Activated CD8-positive, alpha-beta memory T cell treated with anti-CD3 and anti-CD28 coated beads for 4 hours (primary cell): Measurements from ENCODE around the gene KCTD16.
A peak's percentile ranks its signal among the peaks of the same experiment; 100 is the strongest.

Source experiments
- DNase-seq, 2 donors: peaks; one replicate each; pipeline ENCODE4 v3.0.0-alpha.2; 2020; ENCODE audit warnings: low read depth in 2 of 2

Gene KCTD16

GRCh38 chr5:144166696-144167095 is 4.0 kb upstream of the KCTD16 start:
- no peak for DNase-seq

- no peak for DNase-seq
These were observed 2.7 kb upstream of the KCTD16 start for GRCh38 chr5:144167998-144168397.

DNA sequence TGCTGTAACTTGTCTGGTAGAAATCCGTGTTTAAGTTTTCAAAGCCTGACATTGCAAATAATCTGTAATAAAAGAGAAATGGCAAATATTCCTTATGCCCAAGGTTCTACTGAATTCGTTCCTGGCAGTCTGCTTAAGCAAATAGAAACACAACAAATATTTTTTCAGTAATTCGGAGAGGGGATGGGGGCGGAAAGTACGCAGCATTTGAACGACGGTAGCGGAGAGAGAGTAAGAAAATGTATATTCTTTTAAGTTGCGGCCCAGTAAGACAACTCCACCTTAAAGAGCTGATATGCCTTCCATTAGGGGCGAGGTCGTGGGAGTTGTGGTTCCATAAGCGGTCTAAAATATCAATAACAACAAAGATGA is 783 bp upstream of the KCTD16 start:
- DNase-seq: no peak

DNA sequence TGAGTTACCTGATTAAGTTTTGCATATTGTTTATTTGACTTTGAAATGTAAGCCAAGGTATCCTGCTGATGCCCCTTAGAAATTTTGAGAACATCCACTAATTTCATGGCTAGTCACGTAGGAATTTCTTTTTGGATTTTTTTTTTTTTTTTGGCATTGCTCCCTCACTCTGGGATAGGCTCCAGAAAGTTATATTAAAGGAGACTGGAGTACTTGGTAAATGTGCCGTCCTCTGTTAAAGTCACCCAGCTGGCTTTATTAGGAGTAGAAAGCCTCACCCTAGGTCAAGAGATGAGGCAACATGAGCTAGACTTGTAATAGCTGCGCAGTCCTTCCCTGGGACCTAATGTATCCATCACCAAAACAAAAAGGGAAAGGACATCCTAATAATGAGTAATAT is 3.1 kb downstream of the KCTD16 start:
- DNase-seq: no peak

DNA sequence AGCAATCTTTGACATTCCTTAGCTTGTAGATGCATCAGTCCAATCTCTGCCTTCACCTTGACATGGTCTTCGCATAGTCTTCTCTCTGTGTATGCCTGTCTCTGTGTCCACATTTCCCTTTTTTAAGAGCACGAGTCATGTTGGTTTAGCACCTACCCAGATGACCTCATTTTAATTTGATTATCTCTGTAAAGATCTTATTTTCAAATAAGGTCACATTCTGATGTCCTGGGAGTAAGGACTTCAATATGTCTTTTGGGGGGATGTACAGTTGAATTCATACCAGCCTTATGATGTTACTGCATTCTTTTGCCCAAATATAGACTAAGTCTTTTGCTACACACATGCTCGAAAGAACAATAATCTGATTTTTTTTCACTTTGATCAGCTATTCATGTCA is 6.9 kb downstream of the KCTD16 start:
- DNase-seq: no peak

- DNase-seq: no peak
These were observed 8.6 kb downstream of the KCTD16 start for GRCh38 chr5:144179226-144179625.

DNA sequence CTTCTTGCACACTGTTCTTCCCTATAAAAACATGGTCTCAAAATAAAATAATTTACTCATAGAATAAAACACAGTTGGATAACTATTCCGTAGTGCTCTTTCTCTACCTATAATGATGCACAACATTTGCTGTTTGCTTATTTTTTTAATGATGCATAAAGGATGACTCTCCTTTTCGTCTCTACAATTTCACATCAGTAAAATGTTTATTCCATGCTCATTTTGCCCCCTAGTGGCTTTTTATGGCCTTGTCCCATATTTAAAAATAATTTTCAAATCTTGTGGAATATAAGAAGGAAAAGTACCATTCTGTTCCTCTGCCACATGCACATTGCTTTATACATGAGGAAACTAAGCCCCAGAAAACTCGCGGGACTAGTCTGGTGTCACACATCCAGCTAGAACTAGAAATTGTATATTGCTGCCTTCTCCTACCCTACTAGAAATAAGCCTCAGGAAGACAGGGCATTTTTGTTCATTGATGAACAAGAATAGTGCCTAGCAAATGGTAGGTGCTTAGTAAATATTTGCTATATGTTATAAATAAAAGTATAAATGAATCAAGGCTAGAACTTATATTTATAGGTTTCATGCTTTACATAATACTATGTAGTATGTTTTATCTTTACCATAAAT is 12.7 kb downstream of the KCTD16 start:
- DNase-seq: no peak

GRCh38 chr5:144187699-144188294 is 17.1 kb downstream of the KCTD16 start:
- peak; percentile 61 to 76 for DNase-seq

DNA sequence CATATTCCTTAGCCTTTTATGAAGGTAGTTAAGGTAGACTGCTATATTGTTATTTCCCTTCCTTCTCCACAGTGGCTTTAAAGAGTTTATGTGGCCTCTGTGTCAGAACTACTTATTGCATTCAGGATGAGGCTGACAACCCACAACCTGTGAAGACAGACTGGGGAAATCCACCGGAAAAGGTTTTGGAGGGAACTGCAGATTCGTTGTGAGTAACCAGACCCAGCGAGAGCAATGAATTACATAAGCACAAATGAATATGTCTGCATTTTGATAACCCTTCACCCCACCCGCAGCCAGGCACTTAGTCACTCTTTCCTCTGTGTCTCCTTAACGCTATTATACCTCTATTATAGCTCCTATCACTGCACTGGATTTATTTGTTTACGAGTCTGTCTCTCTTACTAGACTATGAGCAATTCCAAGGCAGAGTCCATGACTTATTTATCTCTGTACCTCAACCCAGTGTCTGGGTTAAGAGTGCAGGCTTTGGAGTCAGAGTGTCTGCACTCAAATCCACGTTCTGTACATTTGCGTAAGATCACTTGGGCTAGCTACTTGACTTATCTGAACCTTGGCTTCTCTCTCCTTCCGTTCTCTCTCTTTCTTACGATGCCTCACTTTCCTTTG is 19.2 kb downstream of the KCTD16 start:
- peak; percentile 61 to 73 for DNase-seq

GRCh38 chr5:144191531-144191930 is 20.9 kb downstream of the KCTD16 start:
- DNase-seq: no peak

GRCh38 chr5:144191998-144192397 is 21.3 kb downstream of the KCTD16 start:
- no peak for DNase-seq

GRCh38 chr5:144192661-144193060 is 22.0 kb downstream of the KCTD16 start:
- DNase-seq: no peak

- DNase-seq: no peak
These were observed 23.5 kb downstream of the KCTD16 start for GRCh38 chr5:144194144-144194543.

- DNase-seq: no peak
These were observed 24.8 kb downstream of the KCTD16 start for GRCh38 chr5:144195448-144195847.

DNA sequence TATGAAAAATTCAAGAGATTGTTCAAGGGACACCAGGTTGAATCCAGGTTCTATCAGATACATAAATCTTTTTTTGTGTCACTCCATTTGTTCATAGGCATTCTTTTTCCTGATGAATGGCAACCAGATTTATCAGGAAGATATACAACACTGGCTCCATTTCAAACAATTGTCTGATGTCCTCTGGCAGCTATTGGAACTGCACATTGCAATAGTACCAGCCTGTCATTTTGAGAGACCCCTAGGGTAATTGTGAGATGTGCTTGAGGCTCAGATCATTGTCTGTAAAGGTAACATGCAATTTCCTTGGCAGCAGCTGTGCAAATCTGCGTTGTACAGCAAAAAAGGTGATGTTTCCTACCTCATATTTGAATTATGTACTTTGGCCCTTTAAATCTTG is 25.9 kb downstream of the KCTD16 start:
- DNase-seq: no peak

DNA sequence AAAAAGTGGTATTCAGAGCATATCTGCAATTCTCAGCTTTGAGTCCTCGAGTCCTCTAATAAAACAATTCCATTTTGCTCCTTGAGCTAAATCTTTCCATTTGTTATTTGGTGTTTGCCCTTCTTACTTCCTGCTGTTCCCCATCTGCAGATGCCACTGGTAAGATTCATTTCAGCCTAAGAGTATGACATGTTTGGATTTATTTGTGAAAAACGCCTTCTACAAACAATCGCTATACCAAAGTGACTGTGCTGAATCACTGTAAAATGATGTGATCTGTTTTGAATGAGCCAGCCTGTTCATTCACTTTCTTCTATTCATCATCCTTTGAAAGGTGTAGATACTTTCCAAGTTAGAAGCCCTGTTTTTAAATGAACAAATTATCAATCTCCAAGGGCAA is 27.7 kb downstream of the KCTD16 start:
- DNase-seq: no peak

GRCh38 chr5:144201588-144201987 is 30.9 kb downstream of the KCTD16 start:
- no peak for DNase-seq

DNA sequence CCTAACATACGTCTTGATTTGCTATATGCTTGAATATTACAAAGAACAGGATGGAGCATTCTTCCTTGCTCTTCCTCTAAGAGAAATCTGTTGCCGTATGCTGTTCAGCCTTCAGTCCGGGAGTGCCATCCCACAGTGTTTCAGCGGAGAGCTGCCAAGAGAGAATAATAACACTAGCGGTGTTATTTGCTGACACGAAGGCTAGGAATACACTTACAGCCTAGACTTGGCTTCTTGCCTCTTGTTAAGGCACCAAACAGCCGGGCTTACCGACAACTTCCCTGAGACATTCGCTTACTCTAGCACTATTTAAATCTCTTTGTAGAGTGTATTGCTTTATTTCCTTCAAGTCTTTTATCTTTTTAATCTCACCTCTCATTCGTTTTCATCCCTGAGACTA is 31.4 kb downstream of the KCTD16 start:
- DNase-seq: no peak

- DNase-seq: no peak
These were observed 32.1 kb downstream of the KCTD16 start for GRCh38 chr5:144202726-144203125.

DNA sequence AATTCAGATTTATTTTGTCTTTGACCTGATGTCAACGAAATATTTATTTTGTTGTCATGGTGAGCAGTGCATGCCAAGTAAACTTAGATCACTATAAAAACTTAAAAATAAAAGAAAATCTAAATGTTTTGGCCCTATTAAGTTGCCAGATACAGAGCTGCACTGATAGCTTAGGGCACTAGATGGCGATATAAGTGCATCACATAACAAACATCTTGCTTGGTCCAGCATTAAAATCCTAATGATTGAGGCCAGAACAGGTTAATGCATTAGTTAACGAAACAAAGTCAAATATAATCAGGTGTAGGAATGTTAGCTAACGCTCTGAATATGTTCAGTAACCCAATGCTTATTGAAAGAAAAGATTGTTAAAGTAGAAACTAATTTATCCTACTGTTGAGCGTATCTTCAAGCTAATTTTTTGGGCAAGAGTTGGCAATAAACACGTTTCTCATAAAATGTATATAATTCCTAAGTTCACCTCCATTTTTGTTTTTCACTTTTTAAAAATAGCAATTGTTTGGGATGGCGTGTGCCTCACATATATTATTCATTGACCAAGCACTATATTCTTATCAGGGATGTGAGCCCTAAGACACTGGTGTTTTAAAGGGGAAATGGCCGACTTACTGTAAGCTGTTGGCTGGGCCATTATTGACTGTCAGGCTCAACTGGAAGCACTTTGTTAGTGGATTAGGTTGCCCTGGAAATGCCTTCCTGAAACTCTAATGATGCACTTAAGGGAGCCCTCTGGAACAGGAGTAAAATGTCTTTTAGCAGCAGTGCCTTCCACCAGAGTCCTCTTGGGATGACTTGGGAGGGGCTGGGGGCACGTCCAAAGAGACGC is 33.3 kb downstream of the KCTD16 start:
- DNase-seq: no peak

DNA sequence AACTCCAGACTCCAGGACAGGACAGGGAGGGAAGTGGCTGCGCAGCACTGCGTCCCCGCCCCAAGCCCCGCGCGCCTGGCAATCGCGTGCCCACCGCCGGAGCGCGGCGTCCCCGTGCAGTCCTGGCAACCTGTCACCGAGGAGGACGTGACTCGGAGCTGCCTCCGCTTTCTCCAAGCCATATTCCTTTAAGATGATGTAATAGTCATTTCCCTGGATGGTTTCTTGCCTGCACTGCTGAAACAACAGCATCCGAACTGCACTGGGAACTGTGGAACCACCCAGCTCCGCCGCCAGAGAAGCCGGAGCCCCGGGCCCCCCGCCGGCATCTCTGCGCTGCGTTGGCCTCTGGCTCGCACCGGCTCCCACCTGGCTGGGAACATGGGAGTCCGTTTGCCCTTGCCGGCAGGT is 34.5 kb downstream of the KCTD16 start:
- DNase-seq: no peak

- DNase-seq: no peak
These were observed 35.5 kb downstream of the KCTD16 start for GRCh38 chr5:144206141-144206540.
